ENCODE data around the gene CELF5.

DNA sequence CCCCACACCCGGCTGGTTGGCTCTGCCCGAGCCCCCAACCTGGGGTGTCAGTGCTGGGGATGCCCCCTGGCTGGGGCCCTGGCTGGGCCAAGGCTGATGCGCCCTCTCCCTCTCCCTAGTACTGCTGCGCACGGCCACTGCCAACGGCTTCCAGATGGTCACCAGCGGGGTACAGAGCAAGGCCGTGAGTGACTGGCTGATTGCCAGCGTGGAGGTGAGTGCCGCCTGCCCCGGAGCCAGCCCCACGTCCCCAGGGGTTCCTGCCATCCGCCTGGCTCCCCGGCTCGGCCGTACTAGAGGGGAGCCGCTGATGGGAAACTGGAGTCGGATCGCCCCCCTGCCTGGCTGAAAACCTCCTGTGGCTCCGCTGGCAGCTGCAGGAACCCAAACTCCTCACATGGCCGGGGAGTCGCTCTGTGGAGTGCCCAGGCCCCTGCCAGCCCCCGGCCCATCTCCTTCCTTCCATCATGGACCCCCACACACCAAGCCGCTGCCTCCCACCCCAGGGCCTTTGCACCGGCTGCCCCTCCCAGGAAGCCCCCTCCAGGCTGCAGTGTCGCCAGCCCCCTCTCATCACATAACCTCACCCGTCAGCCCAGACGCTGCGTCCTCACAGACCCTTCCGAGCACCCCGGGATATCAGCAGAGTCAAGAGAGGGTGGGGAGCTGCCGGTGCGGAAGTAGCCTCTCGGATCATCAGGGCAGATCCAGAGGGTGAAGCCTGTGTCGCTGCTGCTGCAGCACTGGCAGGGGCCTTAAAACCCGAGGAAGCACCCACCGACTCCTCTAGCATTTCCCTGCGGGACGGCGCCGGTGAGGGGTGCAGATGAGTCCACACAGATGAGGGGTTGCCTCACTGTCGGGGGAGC is 28.2 kb upstream of the CELF5 start:
- no peak for TF ChIP-seq EZH2phosphoT487 (IDR thresholded peaks at IDR 0.05; ENCODE audit: unreplicated experiment)
- TF ChIP-seq POLR2AphosphoS5 (IDR thresholded peaks at IDR 0.05; ENCODE audit: low read depth): no peak
- TF ChIP-seq, protein P1, sequence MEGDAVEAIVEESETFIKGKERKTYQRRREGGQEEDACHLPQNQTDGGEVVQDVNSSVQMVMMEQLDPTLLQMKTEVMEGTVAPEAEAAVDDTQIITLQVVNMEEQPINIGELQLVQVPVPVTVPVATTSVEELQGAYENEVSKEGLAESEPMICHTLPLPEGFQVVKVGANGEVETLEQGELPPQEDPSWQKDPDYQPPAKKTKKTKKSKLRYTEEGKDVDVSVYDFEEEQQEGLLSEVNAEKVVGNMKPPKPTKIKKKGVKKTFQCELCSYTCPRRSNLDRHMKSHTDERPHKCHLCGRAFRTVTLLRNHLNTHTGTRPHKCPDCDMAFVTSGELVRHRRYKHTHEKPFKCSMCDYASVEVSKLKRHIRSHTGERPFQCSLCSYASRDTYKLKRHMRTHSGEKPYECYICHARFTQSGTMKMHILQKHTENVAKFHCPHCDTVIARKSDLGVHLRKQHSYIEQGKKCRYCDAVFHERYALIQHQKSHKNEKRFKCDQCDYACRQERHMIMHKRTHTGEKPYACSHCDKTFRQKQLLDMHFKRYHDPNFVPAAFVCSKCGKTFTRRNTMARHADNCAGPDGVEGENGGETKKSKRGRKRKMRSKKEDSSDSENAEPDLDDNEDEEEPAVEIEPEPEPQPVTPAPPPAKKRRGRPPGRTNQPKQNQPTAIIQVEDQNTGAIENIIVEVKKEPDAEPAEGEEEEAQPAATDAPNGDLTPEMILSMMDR (conservative IDR thresholded peaks at IDR 0.05; ENCODE audit: low read depth in 2 of 2): no peak
- TF ChIP-seq EZH2 (IDR thresholded peaks at IDR 0.05; ENCODE audit: low read depth, unreplicated experiment): no peak

All from GM23338 (cell line).